ENCODE data around the gene UNC80.

The UNC80 gene

GRCh38 chr2:209768557-209768956 lies 3.1 kb upstream of the UNC80 start:
- H3K56ac ChIP-seq (ENCODE audit: low read length) = no peak overlapping the region
- no peak overlapping the region for H3K4me3 ChIP-seq (ENCODE audit: low read length)
- no peak overlapping the region for H3K18ac ChIP-seq (ENCODE audit: low read length)
- H3K4me2 ChIP-seq (ENCODE audit: low read length) = no peak overlapping the region
- H2BK120ac ChIP-seq (ENCODE audit: low read depth, low read length) = no peak overlapping the region
- no peak overlapping the region for H4K8ac ChIP-seq (ENCODE audit: low read depth, low read length)
- H3K79me1 ChIP-seq (ENCODE audit: low read length) = no peaks in the 10 kb centered on the region
- no peak overlapping the region for H2BK5ac ChIP-seq (ENCODE audit: low read length)
- no peaks in the 10 kb centered on the region for H3K79me2 ChIP-seq (ENCODE audit: control insufficient read depth, insufficient read depth, low read length)
- H3K23ac ChIP-seq (ENCODE audit: low read length) = no peak overlapping the region
- DNase-seq = no peak
- H2AK5ac ChIP-seq (ENCODE audit: low read length) = no peak overlapping the region
- no peak overlapping the region for H3K27ac ChIP-seq (ENCODE audit: low read depth, low read length)
- H2BK15ac ChIP-seq (replicated peaks; ENCODE audit: low read depth) = no peak overlapping the region
- no peaks in the 10 kb centered on the region for H3K27me3 ChIP-seq (ENCODE audit: insufficient read depth, low read length, poor library complexity)
- H3K4ac ChIP-seq (ENCODE audit: low read depth, low read length) = no peak overlapping the region
- no peak overlapping the region for H3K9ac ChIP-seq (ENCODE audit: low read length)
- no peaks in the 10 kb centered on the region for H3K36me3 ChIP-seq (ENCODE audit: control insufficient read depth, insufficient read depth, low read length)
- H4K5ac ChIP-seq (ENCODE audit: low read length) = no peak overlapping the region
- H3K4me1 ChIP-seq (ENCODE audit: control insufficient read depth, low read depth, low read length) = no peaks in the 10 kb centered on the region

DNA sequence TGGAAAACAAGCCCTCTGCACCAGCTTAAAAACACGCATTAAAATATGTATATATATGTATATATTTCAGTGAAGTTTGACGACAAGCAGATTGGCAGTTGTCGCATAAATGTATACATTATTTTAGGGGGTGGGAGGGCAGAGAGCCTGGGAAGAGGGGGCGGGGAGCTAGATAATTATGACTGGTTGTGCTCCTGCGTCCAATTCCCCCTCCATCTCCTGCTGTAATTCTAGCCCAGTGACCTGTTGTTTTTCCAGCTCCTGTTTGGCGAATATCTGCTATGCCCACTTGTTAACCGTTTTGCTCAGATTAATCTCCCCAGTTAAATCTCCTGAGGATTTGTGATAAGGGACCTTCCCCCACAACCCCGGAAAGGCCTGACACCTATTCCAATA lies 656 bp downstream of the UNC80 start:
- Histone ChIP-seq H3K9ac (ENCODE audit: low read length) (no peak overlapping the region), H3K56ac (ENCODE audit: low read length) (no peak overlapping the region), H3K4ac (ENCODE audit: low read depth, low read length) (no peak overlapping the region), H2BK15ac (replicated peaks; ENCODE audit: low read depth) (no peak overlapping the region), H3K27ac (ENCODE audit: low read depth, low read length) (no peak overlapping the region), H3K4me1 (ENCODE audit: control insufficient read depth, low read depth, low read length) (no peaks in the 10 kb centered on the region), H3K79me2 (ENCODE audit: control insufficient read depth, insufficient read depth, low read length) (no peaks in the 10 kb centered on the region), H4K5ac (ENCODE audit: low read length) (no peak overlapping the region), H4K8ac (ENCODE audit: low read depth, low read length) (no peak overlapping the region), H3K36me3 (ENCODE audit: control insufficient read depth, insufficient read depth, low read length) (no peaks in the 10 kb centered on the region), H2BK5ac (ENCODE audit: low read length) (no peak overlapping the region), H3K23ac (ENCODE audit: low read length) (no peak overlapping the region), H3K79me1 (ENCODE audit: low read length) (no peaks in the 10 kb centered on the region), H3K18ac (ENCODE audit: low read length) (no peak overlapping the region), H3K4me2 (ENCODE audit: low read length) (no peak overlapping the region), H3K27me3 (ENCODE audit: insufficient read depth, low read length, poor library complexity) (no peaks in the 10 kb centered on the region), H2BK120ac (ENCODE audit: low read depth, low read length) (no peak overlapping the region), H2AK5ac (ENCODE audit: low read length) (no peak overlapping the region), H3K4me3 (ENCODE audit: low read length) (no peak overlapping the region)
- DNase-seq = peak; percentile 6
- no CpG with 5 or more reads among the region's 8 CpGs for WGBS (ENCODE audit: extremely low coverage, insufficient coverage, low lambda C conversion rate)

DNA sequence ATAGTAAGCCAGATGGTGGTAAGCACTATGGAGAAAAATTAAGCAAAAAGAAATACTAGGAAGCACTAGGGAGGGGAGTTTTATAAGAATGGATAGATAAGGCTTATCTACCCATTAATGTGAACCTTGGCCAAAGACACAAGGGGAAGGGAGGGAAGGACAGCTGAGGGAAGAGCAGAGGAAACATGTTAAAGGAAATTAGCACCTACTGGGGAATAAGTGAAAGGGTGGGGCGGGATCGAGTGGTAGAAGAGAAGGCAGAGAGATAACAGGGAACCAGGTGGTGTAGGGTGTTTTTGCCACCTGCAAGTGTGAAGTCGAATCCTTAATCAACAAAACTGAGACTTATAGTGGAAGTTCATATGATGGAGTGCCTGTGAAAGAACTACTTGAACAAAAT lies 1.7 kb downstream of the UNC80 start:
- Histone ChIP-seq H2AK5ac (ENCODE audit: low read length) (no peak overlapping the region), H4K5ac (ENCODE audit: low read length) (no peak overlapping the region), H3K4me1 (ENCODE audit: control insufficient read depth, low read depth, low read length) (no peaks in the 10 kb centered on the region), H3K4me3 (ENCODE audit: low read length) (no peak overlapping the region), H3K4ac (ENCODE audit: low read depth, low read length) (no peak overlapping the region), H3K36me3 (ENCODE audit: control insufficient read depth, insufficient read depth, low read length) (no peaks in the 10 kb centered on the region), H3K9ac (ENCODE audit: low read length) (no peak overlapping the region), H3K4me2 (ENCODE audit: low read length) (no peak overlapping the region), H3K23ac (ENCODE audit: low read length) (no peak overlapping the region), H3K56ac (ENCODE audit: low read length) (no peak overlapping the region), H3K27ac (ENCODE audit: low read depth, low read length) (no peak overlapping the region), H4K8ac (ENCODE audit: low read depth, low read length) (no peak overlapping the region), H2BK5ac (ENCODE audit: low read length) (no peak overlapping the region), H3K18ac (ENCODE audit: low read length) (no peak overlapping the region), H3K79me2 (ENCODE audit: control insufficient read depth, insufficient read depth, low read length) (no peaks in the 10 kb centered on the region), H3K27me3 (ENCODE audit: insufficient read depth, low read length, poor library complexity) (no peaks in the 10 kb centered on the region), H2BK120ac (ENCODE audit: low read depth, low read length) (no peak overlapping the region), H2BK15ac (replicated peaks; ENCODE audit: low read depth) (no peak overlapping the region), H3K79me1 (ENCODE audit: low read length) (no peaks in the 10 kb centered on the region)
- peak; percentile 82 for DNase-seq
- WGBS (ENCODE audit: extremely low coverage, insufficient coverage, low lambda C conversion rate) = no CpG with 5 or more reads among the region's 3 CpGs

- WGBS (ENCODE audit: extremely low coverage, insufficient coverage, low lambda C conversion rate) = 100% methylated on average over 1 of the region's 5 CpGs
These were observed 15.8 kb downstream of the UNC80 start for GRCh38 chr2:209787416-209787815.

DNA sequence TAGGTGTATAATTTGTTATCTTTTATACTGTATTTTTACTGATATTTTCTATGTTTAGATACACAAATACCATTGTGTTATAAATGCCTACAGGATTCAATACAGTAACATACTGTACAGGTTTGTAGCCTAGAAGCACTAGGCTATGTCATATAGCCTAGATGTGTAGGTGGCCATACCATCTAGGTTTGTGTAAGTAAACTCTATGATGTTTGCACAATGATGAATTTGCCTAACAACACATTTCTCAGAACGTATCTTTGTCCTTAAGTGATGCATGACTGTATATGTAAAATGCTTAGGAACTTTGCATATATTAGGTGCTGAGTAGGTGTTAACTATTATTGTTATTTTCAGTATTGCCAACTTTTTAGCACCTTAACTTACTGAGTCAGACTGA lies 17.3 kb downstream of the UNC80 start:
- Histone ChIP-seq H2AK5ac (ENCODE audit: low read length) (no peak overlapping the region), H3K9ac (ENCODE audit: low read length) (no peak overlapping the region), H2BK15ac (replicated peaks; ENCODE audit: low read depth) (no peak overlapping the region), H4K8ac (ENCODE audit: low read depth, low read length) (no peak overlapping the region), H3K4me1 (ENCODE audit: control insufficient read depth, low read depth, low read length) (no peaks in the 10 kb centered on the region), H3K79me2 (ENCODE audit: control insufficient read depth, insufficient read depth, low read length) (no peaks in the 10 kb centered on the region), H4K5ac (ENCODE audit: low read length) (no peak overlapping the region), H3K36me3 (ENCODE audit: control insufficient read depth, insufficient read depth, low read length) (no peaks in the 10 kb centered on the region), H3K27me3 (ENCODE audit: insufficient read depth, low read length, poor library complexity) (no peaks in the 10 kb centered on the region), H3K23ac (ENCODE audit: low read length) (no peak overlapping the region), H3K4me2 (ENCODE audit: low read length) (no peak overlapping the region), H3K18ac (ENCODE audit: low read length) (no peak overlapping the region), H3K56ac (ENCODE audit: low read length) (no peak overlapping the region), H2BK5ac (ENCODE audit: low read length) (no peak overlapping the region), H2BK120ac (ENCODE audit: low read depth, low read length) (no peak overlapping the region), H3K27ac (ENCODE audit: low read depth, low read length) (no peak overlapping the region), H3K79me1 (ENCODE audit: low read length) (no peaks in the 10 kb centered on the region), H3K4ac (ENCODE audit: low read depth, low read length) (no peak overlapping the region), H3K4me3 (ENCODE audit: low read length) (no peak overlapping the region)
- no peak for DNase-seq
- no CpG with 5 or more reads among the region's 1 CpG for WGBS (ENCODE audit: extremely low coverage, insufficient coverage, low lambda C conversion rate)

More at GRCh38 chr2:209787416-209787815, 15.8 kb downstream of the UNC80 start:
- Histone ChIP-seq H3K18ac (ENCODE audit: low read length) (no peak overlapping the region), H4K8ac (ENCODE audit: low read depth, low read length) (no peak overlapping the region), H3K79me2 (ENCODE audit: control insufficient read depth, insufficient read depth, low read length) (no peaks in the 10 kb centered on the region), H2AK5ac (ENCODE audit: low read length) (no peak overlapping the region), H3K36me3 (ENCODE audit: control insufficient read depth, insufficient read depth, low read length) (no peaks in the 10 kb centered on the region), H4K5ac (ENCODE audit: low read length) (no peak overlapping the region), H3K4me1 (ENCODE audit: control insufficient read depth, low read depth, low read length) (no peaks in the 10 kb centered on the region), H3K4ac (ENCODE audit: low read depth, low read length) (no peak overlapping the region), H2BK15ac (replicated peaks; ENCODE audit: low read depth) (no peak overlapping the region), H2BK120ac (ENCODE audit: low read depth, low read length) (no peak overlapping the region), H3K79me1 (ENCODE audit: low read length) (no peaks in the 10 kb centered on the region), H3K9ac (ENCODE audit: low read length) (no peak overlapping the region), H3K4me3 (ENCODE audit: low read length) (no peak overlapping the region), H3K56ac (ENCODE audit: low read length) (no peak overlapping the region), H2BK5ac (ENCODE audit: low read length) (no peak overlapping the region), H3K4me2 (ENCODE audit: low read length) (no peak overlapping the region), H3K27me3 (ENCODE audit: insufficient read depth, low read length, poor library complexity) (no peaks in the 10 kb centered on the region), H3K23ac (ENCODE audit: low read length) (no peak overlapping the region), H3K27ac (ENCODE audit: low read depth, low read length) (no peak overlapping the region)
- no peak for DNase-seq

GRCh38 chr2:209790066-209790728 lies 18.6 kb downstream of the UNC80 start:
- H3K79me2 ChIP-seq (ENCODE audit: control insufficient read depth, insufficient read depth, low read length) = no peaks in the 10 kb centered on the region
- no peak overlapping the region for H3K23ac ChIP-seq (ENCODE audit: low read length)
- H2BK120ac ChIP-seq (ENCODE audit: low read depth, low read length) = no peak overlapping the region
- no peak overlapping the region for H3K9ac ChIP-seq (ENCODE audit: low read length)
- no peak overlapping the region for H3K4ac ChIP-seq (ENCODE audit: low read depth, low read length)
- no CpG with 5 or more reads among the region's 6 CpGs for WGBS (ENCODE audit: extremely low coverage, insufficient coverage, low lambda C conversion rate)
- no peaks in the 10 kb centered on the region for H3K27me3 ChIP-seq (ENCODE audit: insufficient read depth, low read length, poor library complexity)
- no peak overlapping the region for H2BK5ac ChIP-seq (ENCODE audit: low read length)
- no peaks in the 10 kb centered on the region for H3K79me1 ChIP-seq (ENCODE audit: low read length)
- H4K5ac ChIP-seq (ENCODE audit: low read length) = no peak overlapping the region
- H2BK15ac ChIP-seq (replicated peaks; ENCODE audit: low read depth) = no peak overlapping the region
- H3K36me3 ChIP-seq (ENCODE audit: control insufficient read depth, insufficient read depth, low read length) = no peaks in the 10 kb centered on the region
- no peaks in the 10 kb centered on the region for H3K4me1 ChIP-seq (ENCODE audit: control insufficient read depth, low read depth, low read length)
- no peak overlapping the region for H3K18ac ChIP-seq (ENCODE audit: low read length)
- no peak overlapping the region for H3K56ac ChIP-seq (ENCODE audit: low read length)
- H3K27ac ChIP-seq (ENCODE audit: low read depth, low read length) = no peak overlapping the region
- no peak overlapping the region for H3K4me2 ChIP-seq (ENCODE audit: low read length)
- no peak overlapping the region for H3K4me3 ChIP-seq (ENCODE audit: low read length)
- DNase-seq = no peak
- H4K8ac ChIP-seq (ENCODE audit: low read depth, low read length) = no peak overlapping the region
- no peak overlapping the region for H2AK5ac ChIP-seq (ENCODE audit: low read length)
